Large intestine (tissue), 3 donors: ENCODE results near the gene PSMD2. TPM values are rescaled to one million over a fixed set of nuclear protein-coding genes. Genes with fewer than 3 reads are reported as not detected.

Experiments used
- DNase-seq, 2 donors: peaks; one replicate each; pipeline versions ENCODE4 v3.0.0 to v3.0.0-alpha.2; 2013
- H3K27ac ChIP-seq: one replicate; pipeline ENCODE4 v1.5.1; 2013; ENCODE audit warnings: low read length
- H3K27me3 ChIP-seq: 2 replicates; pipeline ENCODE4 v1.6.1; 2013; ENCODE audit warnings: low read length; ENCODE audit not compliant: control insufficient read depth, insufficient read depth
- H3K36me3 ChIP-seq: 2 replicates; pipeline ENCODE4 v1.6.1; 2013; ENCODE audit warnings: low read length; ENCODE audit not compliant: control insufficient read depth, insufficient read depth
- H3K4me1 ChIP-seq: one replicate; pipeline ENCODE4 v1.6.1; 2013; ENCODE audit warnings: low read length; ENCODE audit not compliant: control insufficient read depth, insufficient read depth
- H3K4me3 ChIP-seq: one replicate; pipeline ENCODE4 v1.5.1; 2013; ENCODE audit warnings: low read length
- H3K9me3 ChIP-seq: one replicate; pipeline ENCODE4 v1.6.1; 2013; ENCODE audit warnings: mild to moderate bottlenecking, low read depth, low read length, moderate library complexity; ENCODE audit not compliant: control insufficient read depth
- WGBS: methylation state at CpG from one replicate; pipeline ENCODE4 v1.1.5; 2013; ENCODE audit warnings: low lambda C conversion rate; ENCODE audit not compliant: insufficient coverage; 5-methylcytosine and 5-hydroxymethylcytosine counted together
- polyA plus RNA-seq: library from polyadenylated mRNA; unstranded; fragments of 120-200 nt; gene quantifications from one replicate; pipeline ENCODE4 v1.2.1, GENCODE V29; 2013

Gene PSMD2
- polyA plus RNA-seq, 1 donor, result 148 TPM

- Histone ChIP-seq H3K27ac (peak overlapping the region; percentile 4), H3K4me1 (no peaks in the 10 kb centered on the region), H3K36me3 (peaks cover 39% of the 10 kb centered on the region), H3K27me3 (no peaks in the 10 kb centered on the region), H3K4me3 (peak overlapping the region; percentile 90), H3K9me3 (no peaks in the 10 kb centered on the region)
- WGBS, result no CpG with 5 or more reads among the region's 29 CpGs
- no peak for DNase-seq
Measured at GRCh38 chr3:184299488-184300377, 692 bp downstream of the PSMD2 start.

GRCh38 chr3:184300378-184300720 lies 1.3 kb downstream of the PSMD2 start:
- H3K27me3 ChIP-seq, result no peaks in the 10 kb centered on the region
- no peak for DNase-seq
- WGBS, result 90% methylated on average over 1 of the region's 3 CpGs
- H3K4me3 ChIP-seq, result no peak overlapping the region
- peaks cover 42% of the 10 kb centered on the region for H3K36me3 ChIP-seq
- H3K9me3 ChIP-seq, result no peaks in the 10 kb centered on the region
- no peaks in the 10 kb centered on the region for H3K4me1 ChIP-seq
- H3K27ac ChIP-seq, result no peak overlapping the region

GRCh38 chr3:184305577-184305976 lies 6.5 kb downstream of the PSMD2 start:
- no peaks in the 10 kb centered on the region for H3K9me3 ChIP-seq
- H3K36me3 ChIP-seq, result peaks cover 72% of the 10 kb centered on the region
- no peaks in the 10 kb centered on the region for H3K27me3 ChIP-seq
- H3K27ac ChIP-seq, result no peak overlapping the region
- no peaks in the 10 kb centered on the region for H3K4me1 ChIP-seq
- no CpG with 5 or more reads among the region's 1 CpG for WGBS
- H3K4me3 ChIP-seq, result no peak overlapping the region
- DNase-seq, result no peak

- Histone ChIP-seq H3K4me1 (no peaks in the 10 kb centered on the region), H3K27me3 (no peaks in the 10 kb centered on the region), H3K4me3 (no peak overlapping the region), H3K9me3 (no peaks in the 10 kb centered on the region), H3K27ac (no peak overlapping the region), H3K36me3 (peaks cover 69% of the 10 kb centered on the region)
- DNase-seq, result no peak
- no CpG with 5 or more reads among the region's 4 CpGs for WGBS
Measured at GRCh38 chr3:184306341-184306972, 7.4 kb downstream of the PSMD2 start.

GRCh38 chr3:184307915-184308314 lies 8.9 kb downstream of the PSMD2 start:
- Histone ChIP-seq H3K27me3 (no peaks in the 10 kb centered on the region), H3K4me1 (no peaks in the 10 kb centered on the region), H3K4me3 (no peak overlapping the region), H3K9me3 (no peaks in the 10 kb centered on the region), H3K36me3 (peaks cover 54% of the 10 kb centered on the region), H3K27ac (no peak overlapping the region)
- no peak for DNase-seq
- no CpG with 5 or more reads among the region's 9 CpGs for WGBS

GRCh38 chr3:184308744-184309143 lies 9.7 kb downstream of the PSMD2 start:
- H3K4me3 ChIP-seq, result no peak overlapping the region
- no peaks in the 10 kb centered on the region for H3K27me3 ChIP-seq
- no peaks in the 10 kb centered on the region for H3K9me3 ChIP-seq
- no peaks in the 10 kb centered on the region for H3K4me1 ChIP-seq
- no peak overlapping the region for H3K27ac ChIP-seq
- WGBS, result no CpG with 5 or more reads among the region's 7 CpGs
- DNase-seq, result no peak
- peaks cover 46% of the 10 kb centered on the region for H3K36me3 ChIP-seq

GRCh38 chr3:184311633-184312032 lies 12.6 kb downstream of the PSMD2 start:
- DNase-seq, result no peak

GRCh38 chr3:184314363-184314699 lies 15.3 kb downstream of the PSMD2 start, which contains the start of gene EIF4G1:
Gene EIF4G1 (plus strand): TSS chr3:184314606. CDS start chr3:184315797, 1,191 bp downstream.
- peak; percentile 96 for DNase-seq
- H3K4me3 ChIP-seq, result peak within 1 kb of the TSS; percentile 96
- peaks cover 16% of the 10 kb centered on the region for H3K4me1 ChIP-seq
- peaks cover 28% of the 10 kb centered on the region for H3K36me3 ChIP-seq
- no CpG with 5 or more reads among the region's 40 CpGs for WGBS
- H3K27ac ChIP-seq, result peak within 1 kb of the TSS; percentile 91
- no peaks in the 10 kb centered on the region for H3K27me3 ChIP-seq
- no peaks in the 10 kb centered on the region for H3K9me3 ChIP-seq

More at GRCh38 chr3:184311633-184312032, 12.6 kb downstream of the PSMD2 start:
- H3K36me3 ChIP-seq, result peaks cover 25% of the 10 kb centered on the region
- H3K27me3 ChIP-seq, result no peaks in the 10 kb centered on the region
- no peaks in the 10 kb centered on the region for H3K9me3 ChIP-seq
- H3K4me1 ChIP-seq, result peaks cover 2% of the 10 kb centered on the region
- H3K4me3 ChIP-seq, result no peak overlapping the region
- H3K27ac ChIP-seq, result no peak overlapping the region

GRCh38 chr3:184314700-184315542 lies 15.9 kb downstream of the PSMD2 start:
- WGBS, result no CpG with 5 or more reads among the region's 89 CpGs
- H3K9me3 ChIP-seq, result no peaks in the 10 kb centered on the region
- peaks cover 21% of the 10 kb centered on the region for H3K4me1 ChIP-seq

GRCh38 chr3:184315543-184315867 lies 16.5 kb downstream of the PSMD2 start:
- H3K9me3 ChIP-seq, result no peaks in the 10 kb centered on the region
- no CpG with 5 or more reads among the region's 6 CpGs for WGBS
- H3K4me3 ChIP-seq, result peak overlapping the region; percentile 96
- no peak for DNase-seq
- no peaks in the 10 kb centered on the region for H3K27me3 ChIP-seq
- peak overlapping the region; percentile 91 for H3K27ac ChIP-seq
- peaks cover 38% of the 10 kb centered on the region for H3K36me3 ChIP-seq
- H3K4me1 ChIP-seq, result peaks cover 21% of the 10 kb centered on the region

More at GRCh38 chr3:184314700-184315542, 15.9 kb downstream of the PSMD2 start:
- H3K27me3 ChIP-seq, result no peaks in the 10 kb centered on the region
- peak overlapping the region; percentile 91 for H3K27ac ChIP-seq
- peaks cover 33% of the 10 kb centered on the region for H3K36me3 ChIP-seq
- peak overlapping the region; percentile 96 for H3K4me3 ChIP-seq
- peak in 1 of 2 donors; percentile 82 for DNase-seq
